ENCODE data around the gene OGFOD3. TPM values are rescaled to one million over a fixed set of nuclear protein-coding genes. Genes with fewer than 3 reads are reported as not detected.

Gene OGFOD3
- total and polyA plus RNA-seq, 9 of the 15 experiments (the other 6 are each of a cell fraction or from before 2014, with no cell fraction given) = 0.69 to 44.7 (median 18.9) TPM

DNA sequence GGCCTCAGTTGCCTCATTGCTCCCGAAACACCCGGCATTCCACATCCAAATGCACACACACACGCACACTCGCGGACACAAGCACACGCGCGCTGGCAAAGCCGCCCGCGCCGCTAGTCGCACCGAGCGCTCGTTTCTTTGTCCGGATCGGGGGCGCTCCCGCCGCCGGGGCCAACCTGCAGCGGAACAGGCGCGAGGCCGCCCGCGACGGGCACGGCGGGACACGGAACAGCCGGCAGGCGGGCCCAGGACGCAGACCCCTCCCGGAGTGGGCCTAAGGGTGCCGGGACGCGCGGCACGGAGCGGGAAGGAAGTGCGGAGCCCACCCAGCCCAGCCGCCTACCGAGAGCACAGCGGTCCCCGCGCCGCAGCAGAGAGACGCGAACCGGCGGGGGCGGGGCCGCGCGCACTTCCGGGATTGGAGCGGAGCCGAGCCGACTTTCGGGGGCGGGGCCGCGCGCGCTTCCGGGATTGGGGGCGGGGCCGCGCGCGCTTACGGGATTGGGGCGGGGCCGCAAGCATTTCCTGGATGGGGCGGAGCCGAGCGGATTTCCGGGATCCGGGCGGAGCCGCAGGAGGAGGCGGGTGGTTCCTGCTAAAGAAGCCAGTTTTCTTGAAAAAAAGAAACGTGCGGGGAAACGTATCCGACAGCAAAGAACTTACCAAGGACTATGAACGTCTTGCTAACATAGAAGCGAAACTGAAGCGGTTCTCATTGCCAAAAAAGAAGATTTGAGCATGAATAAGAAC is 32.1 kb upstream of the OGFOD3 start, which contains the start of gene CYBC1 (continued):
- TF ChIP-seq ZBTB11 (CRISPR knock-in tag; IDR thresholded peaks at IDR 0.05) (peak in 1 of 3 experiments; percentile 92; a peak in 2 of 6 replicates), ZNF76 (CRISPR knock-in tag; IDR thresholded peaks at IDR 0.05; ENCODE audit: borderline replicate concordance) (no peak), TARDBP (IDR thresholded peaks at IDR 0.05) (no peak), MXI1 (IDR thresholded peaks at IDR 0.05; ENCODE audit: low read depth, low read length) (no peak), GTF2F1 (IDR thresholded peaks at IDR 0.05; ENCODE audit: low read depth, low read length) (no peak), SMARCA5 (IDR thresholded peaks at IDR 0.05) (no peak), TBL1XR1 (IDR thresholded peaks at IDR 0.05; ENCODE audit: low read length in 2 of 2) (no peak), POLR2AphosphoS5 (IDR thresholded peaks at IDR 0.05; ENCODE audit: control insufficient read depth, insufficient read depth, low read depth, low read length) (peak; percentile 76), BCL6 (CRISPR knock-in tag; IDR thresholded peaks at IDR 0.05) (no peak), SP1 (CRISPR knock-in tag; IDR thresholded peaks at IDR 0.05) (peak; percentile 88), PHF21A (IDR thresholded peaks at IDR 0.05; ENCODE audit: borderline replicate concordance, low read depth) (no peak), PRDM10 (IDR thresholded peaks at IDR 0.05; ENCODE audit: partially characterized antibody) (no peak), HNRNPK (IDR thresholded peaks at IDR 0.05; ENCODE audit: low read depth, low read length, poor library complexity, severe bottlenecking) (no peak)
- TF ChIP-seq, protein P1, sequence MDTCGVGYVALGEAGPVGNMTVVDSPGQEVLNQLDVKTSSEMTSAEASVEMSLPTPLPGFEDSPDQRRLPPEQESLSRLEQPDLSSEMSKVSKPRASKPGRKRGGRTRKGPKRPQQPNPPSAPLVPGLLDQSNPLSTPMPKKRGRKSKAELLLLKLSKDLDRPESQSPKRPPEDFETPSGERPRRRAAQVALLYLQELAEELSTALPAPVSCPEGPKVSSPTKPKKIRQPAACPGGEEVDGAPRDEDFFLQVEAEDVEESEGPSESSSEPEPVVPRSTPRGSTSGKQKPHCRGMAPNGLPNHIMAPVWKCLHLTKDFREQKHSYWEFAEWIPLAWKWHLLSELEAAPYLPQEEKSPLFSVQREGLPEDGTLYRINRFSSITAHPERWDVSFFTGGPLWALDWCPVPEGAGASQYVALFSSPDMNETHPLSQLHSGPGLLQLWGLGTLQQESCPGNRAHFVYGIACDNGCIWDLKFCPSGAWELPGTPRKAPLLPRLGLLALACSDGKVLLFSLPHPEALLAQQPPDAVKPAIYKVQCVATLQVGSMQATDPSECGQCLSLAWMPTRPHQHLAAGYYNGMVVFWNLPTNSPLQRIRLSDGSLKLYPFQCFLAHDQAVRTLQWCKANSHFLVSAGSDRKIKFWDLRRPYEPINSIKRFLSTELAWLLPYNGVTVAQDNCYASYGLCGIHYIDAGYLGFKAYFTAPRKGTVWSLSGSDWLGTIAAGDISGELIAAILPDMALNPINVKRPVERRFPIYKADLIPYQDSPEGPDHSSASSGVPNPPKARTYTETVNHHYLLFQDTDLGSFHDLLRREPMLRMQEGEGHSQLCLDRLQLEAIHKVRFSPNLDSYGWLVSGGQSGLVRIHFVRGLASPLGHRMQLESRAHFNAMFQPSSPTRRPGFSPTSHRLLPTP (IDR thresholded peaks at IDR 0.05; ENCODE audit: borderline replicate concordance, extremely low read depth, insufficient read length) = no peak
- TF ChIP-seq, protein P2, sequence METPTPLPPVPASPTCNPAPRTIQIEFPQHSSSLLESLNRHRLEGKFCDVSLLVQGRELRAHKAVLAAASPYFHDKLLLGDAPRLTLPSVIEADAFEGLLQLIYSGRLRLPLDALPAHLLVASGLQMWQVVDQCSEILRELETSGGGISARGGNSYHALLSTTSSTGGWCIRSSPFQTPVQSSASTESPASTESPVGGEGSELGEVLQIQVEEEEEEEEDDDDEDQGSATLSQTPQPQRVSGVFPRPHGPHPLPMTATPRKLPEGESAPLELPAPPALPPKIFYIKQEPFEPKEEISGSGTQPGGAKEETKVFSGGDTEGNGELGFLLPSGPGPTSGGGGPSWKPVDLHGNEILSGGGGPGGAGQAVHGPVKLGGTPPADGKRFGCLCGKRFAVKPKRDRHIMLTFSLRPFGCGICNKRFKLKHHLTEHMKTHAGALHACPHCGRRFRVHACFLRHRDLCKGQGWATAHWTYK (CRISPR knock-in tag; IDR thresholded peaks at IDR 0.05) = 0 out of 2 replicates have a peak, but pooled peaks have one; percentile 58
